Keratinocyte (primary cell): ENCODE data around the gene HCFC1R1. TPM values are rescaled to one million over a fixed set of nuclear protein-coding genes. Genes with fewer than 3 reads are reported as not detected.
"Not testable (repeated sequence)": the region's sequence is repeated elsewhere in the genome, so short reads cannot be mapped to it uniquely, and the experiment has no call there.

ENCODE experiments used
- DNase-seq: peaks from one replicate; pipeline ENCODE4 v3.0.0-alpha.2; 2011; ENCODE audit warnings: low read depth, missing footprints, low spot score
- FAIRE-seq: peaks from 2 replicates; lab custom pipeline; 2011; peaks lifted over from hg19 to GRCh38; lab: Jason Lieb, UNC
- H2AFZ ChIP-seq: 2 replicates; pipeline ENCODE4 v1.6.0; 2012; ENCODE audit warnings: low read length, control low read depth, inconsistent platforms; ENCODE audit not compliant: control insufficient read depth
- H3K27ac ChIP-seq: 2 replicates; pipeline ENCODE4 v1.5.1; 2011; ENCODE audit warnings: low read length; ENCODE audit not compliant: control insufficient read depth, insufficient read depth
- H3K27me3 ChIP-seq: 3 replicates; pipeline ENCODE4 v1.6.0; 2011; ENCODE audit warnings: low read length; ENCODE audit not compliant: control insufficient read depth, insufficient read depth; ENCODE audit errors: extremely low read depth
- H3K36me3 ChIP-seq, 2 experiments: 2 replicates in 1 of 2; 3 replicates in 1 of 2; pipeline ENCODE4 v1.5.1; 2011; ENCODE audit warnings: low read length in 2 of 2, mild to moderate bottlenecking in 1 of 2; ENCODE audit not compliant: control insufficient read depth in 2 of 2, insufficient read depth in 2 of 2; ENCODE audit errors: extremely low read depth in 1 of 2
- H3K4me1 ChIP-seq: 3 replicates; pipeline ENCODE4 v1.5.1; 2011; ENCODE audit warnings: low read length; ENCODE audit not compliant: control insufficient read depth, insufficient read depth; ENCODE audit errors: extremely low read depth
- H3K4me2 ChIP-seq: 3 replicates; pipeline ENCODE4 v1.6.0; 2011; ENCODE audit warnings: low read depth, low read length; ENCODE audit not compliant: control insufficient read depth, insufficient read depth; ENCODE audit errors: extremely low read depth
- H3K4me3 ChIP-seq, 3 experiments: fragments of 200-600 bp in 1 of 3; sonication (generic) in 1 of 3; 2 replicates in 2 of 3; 3 replicates in 1 of 3; pipeline ENCODE4 v1.5.1; 2011 to 2016; ENCODE audit warnings: low read length in 3 of 3, mild to moderate bottlenecking in 3 of 3, control low read depth in 2 of 3, inconsistent platforms in 1 of 3, low read depth in 1 of 3, mixed read lengths in 1 of 3, mixed run types in 1 of 3, moderate library complexity in 1 of 3; ENCODE audit not compliant: control insufficient read depth in 2 of 3, insufficient read depth in 2 of 3; ENCODE audit errors: extremely low read depth in 1 of 3
- H3K79me2 ChIP-seq: 2 replicates; pipeline ENCODE4 v1.6.0; 2012; ENCODE audit warnings: low read length; ENCODE audit not compliant: control insufficient read depth, insufficient read depth
- H3K9ac ChIP-seq: 3 replicates; pipeline ENCODE4 v1.6.0; 2011; ENCODE audit warnings: low read length; ENCODE audit not compliant: control insufficient read depth, insufficient read depth; ENCODE audit errors: extremely low read depth
- H3K9me1 ChIP-seq: 3 replicates; pipeline ENCODE4 v1.6.0; 2011; ENCODE audit warnings: low read length; ENCODE audit not compliant: control insufficient read depth, insufficient read depth; ENCODE audit errors: extremely low read depth
- H3K9me3 ChIP-seq: 2 replicates; pipeline ENCODE4 v1.5.1; 2012; ENCODE audit warnings: low read depth, low read length; ENCODE audit not compliant: control insufficient read depth
- H4K20me1 ChIP-seq: 3 replicates; pipeline ENCODE4 v1.6.0; 2011; ENCODE audit warnings: low read length; ENCODE audit not compliant: control insufficient read depth, insufficient read depth; ENCODE audit errors: extremely low read depth
- EZH2 ChIP-seq: IDR thresholded peaks from one replicate; pipeline ENCODE4 v1.6.1; 2012; ENCODE audit warnings: inconsistent platforms, mild to moderate bottlenecking, low read length, moderate library complexity
- dilution Hi-C: fragments of 300-500 bp; cut with MboI; formaldehyde crosslinking; loops from one replicate; pipeline ENCODE4 v1.7.0; 2020; ENCODE audit warnings: low sequenced_read_pairs; ENCODE audit not compliant: extremely low pct_ligation_motif_present
- polyA plus RNA-seq, 5 experiments: library from polyadenylated mRNA; depleted of rRNA in 3 of 5; stranded (reverse) in 3 of 5; stranded (forward) in 1 of 5; unstranded in 1 of 5; fragments of >200 nt; gene quantifications; 1 replicate in 1 of 5; 2 replicates in 3 of 5; 3 replicates in 1 of 5; pipeline versions ENCODE4 v1.2.1 to v1.2.3, GENCODE V29; 2011 to 2012; ENCODE audit warnings: missing spikeins in 2 of 5, low read depth in 1 of 5, low replicate concordance in 1 of 5
- TF ChIP-seq, protein P1 (sequence below), 3 experiments: IDR thresholded peaks in 1 of 3; conservative IDR thresholded peaks in 1 of 3; optimal IDR thresholded peaks in 1 of 3; 2 replicates in 2 of 3; 3 replicates in 1 of 3; pipeline versions ENCODE3 to v1.5.1; 2011; ENCODE audit warnings: low read length in 3 of 3, mild to moderate bottlenecking in 3 of 3, moderate library complexity in 2 of 3, control low read depth in 1 of 3, inconsistent platforms in 1 of 3; ENCODE audit not compliant: insufficient read depth in 2 of 3; ENCODE audit errors: extremely low read depth in 1 of 3

HCFC1R1 gene
- polyA plus RNA-seq, 1 donor (not counting 4 experiments of a cell fraction or from before 2014, with no cell fraction given) = 13.0 TPM

DNA sequence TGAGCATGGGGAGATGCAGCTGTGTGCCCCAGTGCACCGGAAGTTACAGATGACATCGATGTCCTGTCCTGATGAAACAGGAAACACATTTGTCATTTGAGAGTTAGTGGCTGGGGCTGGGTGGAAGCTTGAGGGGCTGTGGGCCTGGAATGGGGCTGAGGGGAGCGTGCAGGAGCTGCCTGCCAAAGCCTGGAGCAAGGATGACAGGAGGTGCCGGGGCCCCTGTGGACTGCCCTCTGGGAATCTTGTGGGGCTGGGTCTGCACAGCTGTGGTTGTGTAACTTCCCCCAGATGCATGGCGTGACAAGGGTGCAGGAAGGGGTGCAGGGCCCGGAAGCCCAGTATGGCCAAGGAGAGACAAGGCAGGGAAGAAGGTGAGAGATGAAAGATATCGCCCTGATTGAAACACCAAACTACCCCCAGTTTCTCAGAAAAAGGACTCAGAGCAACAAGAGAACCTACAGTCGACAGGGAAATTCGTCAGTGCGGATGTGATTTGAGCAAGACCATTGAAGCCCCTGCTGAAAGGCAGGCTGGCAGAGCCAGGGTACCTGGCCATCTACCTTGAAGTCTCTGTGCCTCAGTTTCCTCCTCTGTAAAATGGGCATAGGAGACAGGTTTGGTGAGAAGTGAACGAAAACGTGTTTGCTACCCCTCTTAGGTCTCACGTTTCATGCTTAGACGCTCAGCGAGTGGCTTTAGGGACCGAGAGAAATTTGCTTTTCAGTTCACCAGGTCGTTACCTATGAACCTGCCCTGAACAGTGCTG is 31.4 kb upstream of the HCFC1R1 start:
- no peak for TF ChIP-seq EZH2
- TF ChIP-seq, protein P1, sequence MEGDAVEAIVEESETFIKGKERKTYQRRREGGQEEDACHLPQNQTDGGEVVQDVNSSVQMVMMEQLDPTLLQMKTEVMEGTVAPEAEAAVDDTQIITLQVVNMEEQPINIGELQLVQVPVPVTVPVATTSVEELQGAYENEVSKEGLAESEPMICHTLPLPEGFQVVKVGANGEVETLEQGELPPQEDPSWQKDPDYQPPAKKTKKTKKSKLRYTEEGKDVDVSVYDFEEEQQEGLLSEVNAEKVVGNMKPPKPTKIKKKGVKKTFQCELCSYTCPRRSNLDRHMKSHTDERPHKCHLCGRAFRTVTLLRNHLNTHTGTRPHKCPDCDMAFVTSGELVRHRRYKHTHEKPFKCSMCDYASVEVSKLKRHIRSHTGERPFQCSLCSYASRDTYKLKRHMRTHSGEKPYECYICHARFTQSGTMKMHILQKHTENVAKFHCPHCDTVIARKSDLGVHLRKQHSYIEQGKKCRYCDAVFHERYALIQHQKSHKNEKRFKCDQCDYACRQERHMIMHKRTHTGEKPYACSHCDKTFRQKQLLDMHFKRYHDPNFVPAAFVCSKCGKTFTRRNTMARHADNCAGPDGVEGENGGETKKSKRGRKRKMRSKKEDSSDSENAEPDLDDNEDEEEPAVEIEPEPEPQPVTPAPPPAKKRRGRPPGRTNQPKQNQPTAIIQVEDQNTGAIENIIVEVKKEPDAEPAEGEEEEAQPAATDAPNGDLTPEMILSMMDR (optimal IDR thresholded peaks at IDR 0.05 in 1 of 3, IDR thresholded peaks at IDR 0.05 in 1 of 3, conservative IDR thresholded peaks at IDR 0.05 in 1 of 3; ENCODE audit: extremely low read depth in 1 of 3, insufficient read depth in 2 of 3, low read length in 3 of 3) = no peak
- Histone ChIP-seq H2AFZ (no peak overlapping the region), H4K20me1 (no peaks in the 10 kb centered on the region), H3K79me2 (no peaks in the 10 kb centered on the region), H3K27me3 (peaks cover 2% of the 10 kb centered on the region), H3K4me3 (no peak overlapping the region), H3K9me1 (no peaks in the 10 kb centered on the region), H3K4me2 (no peak overlapping the region), H3K9ac (no peak overlapping the region), H3K4me1 (peaks cover 8% of the 10 kb centered on the region), H3K27ac (no peak overlapping the region), H3K9me3 (no peaks in the 10 kb centered on the region), H3K36me3 (peaks cover 0 to 6% of the 10 kb centered on the region in 2 experiments)
- dilution Hi-C loops = no loop called here
- FAIRE-seq (no peak), DNase-seq (no peak)

DNA sequence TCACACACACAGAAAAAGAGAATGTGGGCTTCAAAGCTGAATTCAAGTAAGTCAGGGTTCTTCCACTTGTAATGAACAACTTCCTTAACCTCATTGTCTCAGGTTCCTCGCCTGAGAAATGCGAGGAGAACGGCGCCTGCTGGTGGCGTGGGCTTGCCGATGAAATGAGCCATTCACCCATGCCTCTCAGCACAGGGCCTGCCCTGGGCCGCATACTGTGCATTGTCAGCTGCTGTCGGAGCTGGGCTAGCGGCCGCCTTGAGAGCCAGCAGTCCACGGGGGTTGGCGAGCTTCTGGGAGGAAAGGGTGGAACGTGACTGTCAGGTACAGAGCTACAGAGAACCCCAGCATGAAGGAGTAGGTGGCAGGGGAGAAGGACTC is 29.6 kb upstream of the HCFC1R1 start:
- H3K9me1 ChIP-seq, dilution Hi-C loops, FAIRE-seq, H3K9me3 ChIP-seq, H3K9ac ChIP-seq, H2AFZ ChIP-seq, H3K27ac ChIP-seq, DNase-seq, H3K4me2 ChIP-seq, H3K27me3 ChIP-seq, H3K4me1 ChIP-seq, H4K20me1 ChIP-seq, H3K4me3 ChIP-seq, H3K36me3 ChIP-seq, H3K79me2 ChIP-seq: not testable (repeated sequence)

DNA sequence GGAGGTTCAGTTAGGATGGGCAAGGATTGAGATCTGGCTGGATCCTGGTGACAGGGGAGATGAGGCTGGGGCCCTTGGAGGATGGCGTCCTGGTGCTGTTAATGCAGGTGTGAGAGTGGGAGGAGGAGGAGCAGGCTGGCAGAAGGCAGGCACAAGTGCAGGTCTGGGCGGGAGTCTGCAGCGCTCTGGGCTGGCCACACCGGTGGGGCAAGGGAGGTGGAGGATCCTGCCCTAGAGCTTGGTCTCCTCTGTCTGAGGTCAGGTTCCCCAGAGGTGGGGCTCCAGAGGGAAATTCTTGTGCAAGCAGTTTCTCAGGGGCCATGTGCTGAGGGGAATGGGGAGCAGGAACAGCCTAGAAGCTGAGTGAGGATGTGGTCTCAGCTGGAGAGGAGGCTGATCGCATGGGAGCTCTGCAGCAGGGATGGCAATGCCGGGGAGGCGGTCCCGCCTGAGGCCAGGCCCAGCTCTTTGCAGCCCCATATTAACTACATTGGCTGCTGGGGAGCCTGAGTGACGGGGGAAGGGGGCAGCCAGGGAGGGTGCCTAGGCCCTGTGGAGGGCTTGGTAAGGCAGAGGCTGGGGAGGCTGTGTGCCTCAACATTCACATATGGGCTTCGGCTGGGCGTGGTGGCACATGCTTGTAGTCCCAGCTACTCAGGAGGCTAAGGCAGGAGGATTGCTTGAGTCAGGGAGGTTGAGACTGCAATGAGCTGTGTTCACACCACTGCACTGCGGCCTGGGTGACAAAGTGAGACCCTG is 29.0 kb upstream of the HCFC1R1 start:
- H3K9me1 ChIP-seq, DNase-seq, H3K27ac ChIP-seq, H3K4me3 ChIP-seq, H3K79me2 ChIP-seq, H3K36me3 ChIP-seq, H3K4me2 ChIP-seq, dilution Hi-C loops, H3K9me3 ChIP-seq, H3K9ac ChIP-seq, H4K20me1 ChIP-seq, H2AFZ ChIP-seq, FAIRE-seq, H3K4me1 ChIP-seq: not testable (repeated sequence)
- H3K27me3 ChIP-seq = peaks cover 13% of the 10 kb centered on the region
